NCI-H2107 treated with DMSO at 0.1 percent for 48 hours (cell line): ENCODE results near the gene ADSS2.
"Not testable (repeated sequence)": the region's sequence is repeated elsewhere in the genome, so short reads cannot be mapped to it uniquely, and the experiment has no call there.

Source experiments
- DNase-seq: peaks from one replicate; lab custom pipeline; 2025; ENCODE audit not compliant: unreplicated experiment; lab: John Stamatoyannopoulos, UW

ADSS2 gene

GRCh38 chr1:244397131-244397530 is 54.6 kb downstream of the ADSS2 start:
- DNase-seq = no peak

- DNase-seq = no peak
These were observed 55.7 kb downstream of the ADSS2 start for GRCh38 chr1:244395965-244396364.

- DNase-seq = no peak
These were observed 56.6 kb downstream of the ADSS2 start for GRCh38 chr1:244394826-244395765.

- DNase-seq = no peak
These were observed 57.4 kb downstream of the ADSS2 start for GRCh38 chr1:244394346-244394745.

- no peak for DNase-seq
These were observed 58.0 kb downstream of the ADSS2 start for GRCh38 chr1:244393604-244394176.

- DNase-seq = no peak
These were observed 59.9 kb downstream of the ADSS2 start for GRCh38 chr1:244391761-244392160.

GRCh38 chr1:244388961-244389360 is 62.7 kb downstream of the ADSS2 start:
- no peak for DNase-seq

- DNase-seq = no peak
These were observed 64.3 kb downstream of the ADSS2 start for GRCh38 chr1:244387415-244387814.

- DNase-seq = no peak
These were observed 65.1 kb downstream of the ADSS2 start for GRCh38 chr1:244386595-244386994.

- no peak for DNase-seq
These were observed 67.6 kb downstream of the ADSS2 start for GRCh38 chr1:244384066-244384465.

- DNase-seq = no peak
These were observed 68.3 kb downstream of the ADSS2 start for GRCh38 chr1:244383278-244383884.

GRCh38 chr1:244381878-244382565 is 69.7 kb downstream of the ADSS2 start:
- DNase-seq = no peak

- DNase-seq = no peak
These were observed 75.6 kb downstream of the ADSS2 start for GRCh38 chr1:244376126-244376525.

- no peak for DNase-seq
These were observed 76.7 kb downstream of the ADSS2 start for GRCh38 chr1:244375051-244375450.

GRCh38 chr1:244374484-244374883 is 77.2 kb downstream of the ADSS2 start:
- not testable (repeated sequence) for DNase-seq

- DNase-seq = peak; percentile 81
These were observed 80.2 kb downstream of the ADSS2 start for GRCh38 chr1:244371242-244372141.

- DNase-seq = no peak
These were observed 81.6 kb downstream of the ADSS2 start for GRCh38 chr1:244370060-244370637.

GRCh38 chr1:244369256-244370057 is 82.3 kb downstream of the ADSS2 start:
- no peak for DNase-seq

GRCh38 chr1:244368279-244368678 is 83.4 kb downstream of the ADSS2 start:
- no peak for DNase-seq
